K562 (cell line): ENCODE measurements around the gene NAT10. TPM values are rescaled to one million over a fixed set of nuclear protein-coding genes. Genes with fewer than 3 reads are reported as not detected.
A peak's percentile ranks its signal among the peaks of the same experiment; 100 is the strongest.

Experiments
- CBFB ChIP-seq: sonication (generic); formaldehyde crosslinking; IDR thresholded peaks from 2 replicates; pipeline ENCODE4 v1.4.0; 2020; ENCODE audit warnings: mild to moderate bottlenecking, missing genetic modification reagents
- CBX8 ChIP-seq: fragments of 200-600 bp; sonication (generic); IDR thresholded peaks from 2 replicates; pipeline ENCODE4 v1.6.1; 2012; ENCODE audit warnings: borderline replicate concordance, mixed run types, low read depth, mild to moderate bottlenecking, moderate library complexity, mixed read lengths, low read length, control low read depth, inconsistent platforms; ENCODE audit not compliant: poor library complexity, severe bottlenecking; ENCODE audit errors: extremely low read depth
- CTCF ChIP-seq, 3 experiments: IDR thresholded peaks in 2 of 3; conservative IDR thresholded peaks in 1 of 3; 2 replicates each; pipeline ENCODE4 v1.5.1; 2011 to 2012; ENCODE audit warnings: low read length in 3 of 3, mild to moderate bottlenecking in 3 of 3, control low read depth in 2 of 3, improper control_type of control experiment in 1 of 3, inconsistent platforms in 1 of 3, low read depth in 1 of 3, mixed read lengths in 1 of 3, moderate library complexity in 1 of 3; ENCODE audit not compliant: insufficient read depth in 2 of 3
- DACH1 ChIP-seq: fragments of 450-650 bp; IDR thresholded peaks from 2 replicates; pipeline ENCODE4 v1.6.1; 2018; ENCODE audit not compliant: partially characterized antibody
- HSF4 ChIP-seq: fragments of 250-450 bp; sonication (Bioruptor Pico); IDR thresholded peaks from 2 replicates; pipeline ENCODE4 v2.1.2; 2022; ENCODE audit warnings: mild to moderate bottlenecking, moderate library complexity, borderline replicate concordance
- KLF16 ChIP-seq: IDR thresholded peaks from 2 replicates; pipeline ENCODE4 v1.6.1; 2016; ENCODE audit warnings: antibody characterized with exemption
- L3MBTL2 ChIP-seq: fragments of 450-650 bp; IDR thresholded peaks from 2 replicates; pipeline ENCODE4 v1.6.1; 2016; ENCODE audit warnings: mild to moderate bottlenecking, moderate library complexity
- MBD2 ChIP-seq: sonication (generic); IDR thresholded peaks from 2 replicates; pipeline ENCODE4 v1.6.1; 2016; ENCODE audit warnings: low read depth, borderline replicate concordance
- MITF ChIP-seq: IDR thresholded peaks from 2 replicates; pipeline ENCODE4 v1.6.1; 2014; ENCODE audit warnings: antibody characterized with exemption
- PATZ1 ChIP-seq: fragments of 250-450 bp; sonication (Bioruptor Pico); IDR thresholded peaks from 2 replicates; pipeline ENCODE4 v1.5.0; 2020; ENCODE audit warnings: mild to moderate bottlenecking, borderline replicate concordance
- POLR3G ChIP-seq: IDR thresholded peaks from 2 replicates; pipeline ENCODE4 v1.6.1; 2011; ENCODE audit not compliant: insufficient read length, insufficient replicate concordance; ENCODE audit errors: extremely low read depth
- PYGO2 ChIP-seq: fragments of 450-650 bp; IDR thresholded peaks from 2 replicates; pipeline ENCODE4 v1.6.1; 2016; ENCODE audit warnings: mild to moderate bottlenecking, missing genetic modification characterization, moderate library complexity, missing compliant biosample characterization
- RBM22 ChIP-seq: fragments of 200-400 bp; formaldehyde crosslinking; IDR thresholded peaks from 2 replicates; pipeline ENCODE4 v1.6.1; 2018; ENCODE audit warnings: low read length, low read depth; ENCODE audit not compliant: poor library complexity, severe bottlenecking
- SMARCA5 ChIP-seq: fragments of 450-650 bp; IDR thresholded peaks from 2 replicates; pipeline ENCODE4 v1.6.1; 2016
- XRCC5 ChIP-seq: fragments of 200-400 bp; formaldehyde crosslinking; IDR thresholded peaks from 2 replicates; pipeline ENCODE4 v1.6.1; 2017; ENCODE audit warnings: low read depth, mild to moderate bottlenecking, low read length
- ZNF699 ChIP-seq: fragments of 250-450 bp; sonication (Bioruptor Pico); IDR thresholded peaks from 2 replicates; pipeline ENCODE4 v1.8.0; 2021; ENCODE audit warnings: mild to moderate bottlenecking, moderate library complexity; ENCODE audit not compliant: insufficient replicate concordance
- polyA plus RNA-seq, 8 experiments: library from polyadenylated mRNA; depleted of rRNA in 4 of 8; stranded (reverse) in 5 of 8; unstranded in 3 of 8; fragments of >200 nt; fragmentation: Nextera tagmentation in 2 of 8; fragmentation: Illumina TruSeq in 1 of 8; extraction: Ambion mirVana in 2 of 8; extraction: Trizol in 1 of 8; gene quantifications; 2 replicates each; pipeline versions ENCODE4 v1.2.1 to v1.2.3, GENCODE V29; 2011 to 2014; ENCODE audit warnings: inconsistent platforms in 1 of 8, missing spikeins in 1 of 8
- total RNA-seq, 7 experiments: library from RNA; depleted of rRNA in 6 of 7; stranded (reverse); fragments of >200 nt in 6 of 7; fragmentation: Illumina TruSeq in 2 of 7; extraction: Trizol in 2 of 7; gene quantifications; 2 replicates each; pipeline versions ENCODE4 v1.2.1 to v1.2.3, GENCODE V29; 2011 to 2021; ENCODE audit warnings: low replicate concordance in 1 of 7
- TF ChIP-seq, protein P1 (sequence below): fragments of 450-650 bp; IDR thresholded peaks from 2 replicates; pipeline ENCODE4 v1.7.1; 2018; ENCODE audit warnings: mild to moderate bottlenecking, low read depth; ENCODE audit not compliant: partially characterized antibody
- TF ChIP-seq, protein P2 (sequence below): fragments of 250-450 bp; sonication (Bioruptor Pico); IDR thresholded peaks from 2 replicates; pipeline ENCODE4 v1.5.0; 2021

The NAT10 gene
- total and polyA plus RNA-seq, 9 of the 15 experiments (the other 6 are each of a cell fraction or from before 2014, with no cell fraction given) = 55.4 to 125 (median 86.3) TPM

DNA sequence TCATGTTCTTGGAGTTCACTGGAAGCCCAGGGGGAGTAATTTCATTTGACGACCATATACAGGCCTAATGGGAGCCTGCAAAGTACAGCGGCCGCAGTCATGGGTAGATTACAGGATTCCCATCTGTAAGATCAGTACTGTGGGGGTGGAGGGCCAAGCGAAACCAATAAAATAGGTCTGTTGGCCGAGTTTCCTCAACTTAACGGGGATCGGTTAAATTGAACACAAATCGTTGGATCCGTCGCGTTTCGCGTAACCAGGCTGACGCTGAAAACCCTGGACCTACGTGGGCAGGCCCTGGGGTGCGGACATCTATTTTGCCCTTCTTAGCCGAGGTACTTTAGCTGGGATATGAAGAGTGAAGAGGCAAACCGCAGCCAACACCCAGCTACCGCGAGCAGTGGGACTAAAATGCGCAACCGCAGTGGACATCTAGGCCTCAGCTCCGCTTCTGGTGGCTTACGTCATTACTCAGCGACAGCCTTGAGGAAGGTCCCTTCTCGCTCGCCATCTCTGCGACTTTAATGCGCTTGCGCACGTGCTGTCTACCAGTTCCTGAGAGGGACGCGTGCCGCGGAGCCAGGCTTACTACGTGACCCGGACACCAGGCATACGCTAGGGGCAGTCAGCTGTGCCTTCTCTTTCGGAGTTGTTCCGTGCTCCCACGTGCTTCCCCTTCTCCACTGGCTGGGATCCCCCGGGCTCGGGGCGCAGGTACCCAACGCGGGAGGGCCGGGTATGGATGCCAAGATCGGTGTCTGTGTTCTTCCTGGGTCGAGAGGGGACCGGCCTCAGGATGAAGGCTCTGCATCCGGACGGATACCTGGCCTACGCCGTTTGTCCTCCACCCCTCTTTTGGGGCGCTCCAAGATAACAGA lies at the start of gene NAT10 (continued):
- TF ChIP-seq RBM22 = peak; percentile 98
- TF ChIP-seq, protein P1, sequence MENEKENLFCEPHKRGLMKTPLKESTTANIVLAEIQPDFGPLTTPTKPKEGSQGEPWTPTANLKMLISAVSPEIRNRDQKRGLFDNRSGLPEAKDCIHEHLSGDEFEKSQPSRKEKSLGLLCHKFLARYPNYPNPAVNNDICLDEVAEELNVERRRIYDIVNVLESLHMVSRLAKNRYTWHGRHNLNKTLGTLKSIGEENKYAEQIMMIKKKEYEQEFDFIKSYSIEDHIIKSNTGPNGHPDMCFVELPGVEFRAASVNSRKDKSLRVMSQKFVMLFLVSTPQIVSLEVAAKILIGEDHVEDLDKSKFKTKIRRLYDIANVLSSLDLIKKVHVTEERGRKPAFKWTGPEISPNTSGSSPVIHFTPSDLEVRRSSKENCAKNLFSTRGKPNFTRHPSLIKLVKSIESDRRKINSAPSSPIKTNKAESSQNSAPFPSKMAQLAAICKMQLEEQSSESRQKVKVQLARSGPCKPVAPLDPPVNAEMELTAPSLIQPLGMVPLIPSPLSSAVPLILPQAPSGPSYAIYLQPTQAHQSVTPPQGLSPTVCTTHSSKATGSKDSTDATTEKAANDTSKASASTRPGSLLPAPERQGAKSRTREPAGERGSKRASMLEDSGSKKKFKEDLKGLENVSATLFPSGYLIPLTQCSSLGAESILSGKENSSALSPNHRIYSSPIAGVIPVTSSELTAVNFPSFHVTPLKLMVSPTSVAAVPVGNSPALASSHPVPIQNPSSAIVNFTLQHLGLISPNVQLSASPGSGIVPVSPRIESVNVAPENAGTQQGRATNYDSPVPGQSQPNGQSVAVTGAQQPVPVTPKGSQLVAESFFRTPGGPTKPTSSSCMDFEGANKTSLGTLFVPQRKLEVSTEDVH = peak; percentile 84
- TF ChIP-seq XRCC5 = no peak; the same call in 1 of the 2 replicates
- peak; percentile 66 for TF ChIP-seq MBD2
- TF ChIP-seq HSF4 (CRISPR knock-in tag) = no peak
- TF ChIP-seq CBFB (CRISPR knock-in tag) = peak; percentile 95; the same call in 1 of the 2 replicates
- TF ChIP-seq ZNF699 (CRISPR knock-in tag) = no peak
- no peak for TF ChIP-seq SMARCA5
- peak in 2 of 3 experiments; percentile 16 to 25; a peak in 3 of 6 replicates for TF ChIP-seq CTCF (IDR thresholded peaks at IDR 0.05 in 2 of 3, conservative IDR thresholded peaks at IDR 0.05 in 1 of 3; ENCODE audit: insufficient read depth in 2 of 3, low read depth in 1 of 3, low read length in 3 of 3)
- TF ChIP-seq, protein P2, sequence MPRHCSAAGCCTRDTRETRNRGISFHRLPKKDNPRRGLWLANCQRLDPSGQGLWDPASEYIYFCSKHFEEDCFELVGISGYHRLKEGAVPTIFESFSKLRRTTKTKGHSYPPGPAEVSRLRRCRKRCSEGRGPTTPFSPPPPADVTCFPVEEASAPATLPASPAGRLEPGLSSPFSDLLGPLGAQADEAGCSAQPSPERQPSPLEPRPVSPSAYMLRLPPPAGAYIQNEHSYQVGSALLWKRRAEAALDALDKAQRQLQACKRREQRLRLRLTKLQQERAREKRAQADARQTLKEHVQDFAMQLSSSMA (CRISPR knock-in tag) = peak; percentile 91
- TF ChIP-seq DACH1 = peak; percentile 88
- TF ChIP-seq CBX8 = no peak
- peak; percentile 82 for TF ChIP-seq L3MBTL2
- TF ChIP-seq PYGO2 (tag) = no peak
- TF ChIP-seq MITF = no peak
- no peak for TF ChIP-seq KLF16
- no peak for TF ChIP-seq POLR3G
- TF ChIP-seq PATZ1 (CRISPR knock-in tag) = no peak
